NCI-H146 (cell line): ENCODE data around the gene IL37.

Experiments
- DNase-seq: peaks from one replicate; lab custom pipeline; 2025; lab: John Stamatoyannopoulos, UW

Gene IL37

DNA sequence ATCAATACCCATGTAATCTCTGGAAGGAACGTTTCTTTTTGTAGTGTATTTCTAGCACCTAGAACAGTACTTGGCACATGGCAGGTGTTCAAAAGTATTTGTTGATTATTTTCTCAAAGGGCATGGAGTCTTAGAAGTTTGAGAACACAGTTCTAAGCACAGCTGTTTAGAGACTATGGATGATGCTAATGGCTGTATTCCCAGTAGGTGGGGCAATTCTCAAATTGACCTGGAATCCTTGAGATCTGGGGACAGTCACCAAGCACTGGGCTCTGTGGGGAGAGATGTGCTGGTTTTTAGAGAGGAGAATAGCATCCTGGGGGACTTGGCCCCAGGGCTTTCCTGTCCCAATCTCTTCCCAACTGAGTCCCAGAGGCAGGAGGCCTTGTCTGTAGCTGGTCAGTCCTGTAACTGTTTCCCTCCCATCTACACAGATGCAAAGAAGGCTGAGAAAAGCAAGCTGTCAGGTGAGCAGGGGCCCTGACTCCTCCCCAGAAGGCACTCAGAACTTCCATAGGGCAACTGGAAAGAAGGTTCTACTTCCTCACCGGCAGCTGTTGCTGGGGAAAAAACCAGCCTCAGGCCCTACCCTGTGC, 49.4 kb downstream of the IL37 start:
- DNase-seq, result no peak

DNA sequence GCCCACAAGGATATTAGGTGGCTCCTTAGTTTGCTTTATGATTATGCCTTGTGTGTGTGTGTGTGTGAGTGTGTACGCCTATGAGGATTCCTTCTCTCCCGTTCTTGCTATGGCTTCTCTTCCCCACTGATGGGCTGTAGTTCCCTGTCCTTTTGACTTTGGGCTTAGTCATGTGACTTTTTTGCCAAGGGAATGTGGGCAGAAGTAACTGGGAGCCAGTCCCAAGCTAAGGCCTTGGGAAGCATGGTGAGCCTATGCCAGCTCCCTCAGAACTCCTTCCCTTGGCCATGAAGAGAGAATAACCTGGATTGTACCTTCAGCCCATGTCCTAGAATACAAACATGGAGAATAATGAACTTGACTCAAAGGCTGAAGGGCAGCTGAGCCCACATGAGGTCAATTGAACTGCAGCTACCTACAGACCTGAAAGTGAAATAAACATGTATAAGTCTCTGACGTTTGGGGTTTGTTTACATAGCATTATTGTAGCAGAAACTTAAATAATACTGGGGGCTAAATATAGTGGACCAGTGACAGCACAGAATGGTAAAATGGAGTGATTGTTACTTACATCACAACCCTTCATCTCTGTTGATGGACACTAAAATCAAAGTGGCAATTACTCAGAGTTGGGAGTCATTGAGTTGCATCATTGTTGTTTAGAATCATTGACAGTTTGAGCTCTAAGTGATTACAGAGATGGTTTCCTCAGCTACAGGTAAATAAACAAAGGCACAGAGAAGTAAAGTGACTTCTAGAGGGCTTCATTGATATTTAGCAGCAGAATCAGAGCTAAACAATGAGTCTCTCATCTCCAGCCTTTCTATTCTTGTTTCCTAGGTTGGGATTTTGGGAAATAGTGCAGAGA, 51.6 kb downstream of the IL37 start:
- no peak for DNase-seq

DNA sequence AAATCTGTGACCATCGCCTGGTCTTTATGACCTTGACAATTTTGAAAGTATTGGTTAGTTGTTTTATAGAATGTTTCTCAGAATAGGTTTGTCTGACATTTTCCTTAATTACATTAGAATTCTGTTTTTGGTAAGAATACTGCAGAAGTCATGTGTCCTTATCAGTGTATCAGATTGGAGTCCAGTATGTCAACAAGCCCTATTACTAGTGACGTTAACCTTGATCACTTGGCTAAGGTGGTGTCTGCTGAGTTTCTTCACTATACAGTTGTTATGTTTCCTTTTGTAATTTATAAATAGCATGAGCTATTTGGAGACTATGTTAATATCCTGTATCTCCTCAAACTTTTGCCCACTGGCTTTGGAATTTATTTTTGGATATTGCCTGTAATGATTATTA, 56.1 kb downstream of the IL37 start:
- no peak for DNase-seq
